GM12891 (cell line): ENCODE data around the gene SMOC2.

Experiments
- PAX5 ChIP-seq: IDR thresholded peaks from 2 replicates; pipeline ENCODE4 v1.6.1; 2011; ENCODE audit warnings: low read length, moderate library complexity, mild to moderate bottlenecking; ENCODE audit not compliant: insufficient read depth, severe bottlenecking
- POLR2A ChIP-seq: IDR thresholded peaks from 2 replicates; pipeline ENCODE4 v1.6.1; 2011; ENCODE audit warnings: low read depth, low read length, control low read depth
- POLR2AphosphoS5 ChIP-seq: IDR thresholded peaks from 2 replicates; pipeline ENCODE4 v1.6.1; 2011; ENCODE audit warnings: low read depth, low read length, control low read depth
- POU2F2 ChIP-seq: IDR thresholded peaks from 2 replicates; pipeline ENCODE4 v1.6.1; 2011; ENCODE audit warnings: low read depth, mild to moderate bottlenecking, control low read depth, low read length, moderate library complexity
- SPI1 ChIP-seq: IDR thresholded peaks from 2 replicates; pipeline ENCODE4 v1.6.1; 2011; ENCODE audit warnings: low read depth, low read length, control low read depth
- TAF1 ChIP-seq: IDR thresholded peaks from 2 replicates; pipeline ENCODE4 v1.6.1; 2011; ENCODE audit warnings: low read depth, low read length, control low read depth

DNA sequence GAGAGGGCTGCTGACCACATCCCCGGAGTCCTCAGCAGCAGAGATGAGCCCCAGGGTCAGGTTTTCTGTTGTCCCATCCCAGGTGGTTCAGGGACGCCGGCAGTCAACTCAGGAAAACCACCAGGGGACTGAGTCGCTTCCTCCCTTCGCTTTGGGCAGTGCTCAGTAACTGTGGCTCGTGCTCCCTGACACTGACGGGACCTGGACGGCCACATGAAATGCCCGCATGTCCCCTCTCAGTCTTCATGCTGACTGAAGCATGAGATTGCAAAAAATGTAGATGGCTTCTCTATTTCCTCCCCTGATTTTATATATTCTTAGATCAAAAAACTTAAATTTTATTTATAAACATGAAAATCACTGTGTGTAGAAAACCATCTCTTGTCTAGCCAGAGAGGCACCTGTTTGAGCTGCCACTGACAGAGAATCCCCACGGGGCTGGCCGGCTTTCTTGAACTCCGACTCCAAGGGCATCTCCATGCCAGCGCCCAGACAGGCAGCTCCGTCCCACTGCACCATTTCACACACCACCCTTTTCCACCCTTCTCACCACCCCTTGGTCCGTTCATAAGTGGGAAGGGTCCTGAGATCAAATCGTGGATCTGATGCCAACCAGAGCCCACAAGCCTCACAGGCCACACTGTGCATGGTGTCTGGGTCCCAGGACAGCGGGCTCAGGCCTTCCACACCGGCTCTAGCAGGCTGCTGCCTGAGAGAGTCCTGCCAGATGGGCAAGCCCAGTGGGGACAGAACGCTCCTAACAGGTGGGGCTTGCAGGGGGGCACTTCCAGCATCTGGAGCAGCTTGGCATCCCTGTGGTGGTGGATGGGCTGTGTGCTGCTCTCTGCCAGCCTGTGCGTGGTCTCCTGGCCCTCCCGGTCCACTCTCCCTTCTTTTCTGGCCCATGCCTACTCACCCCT lies 98.2 kb downstream of the SMOC2 start:
- TF ChIP-seq POLR2A (no peak), POLR2AphosphoS5 (no peak), TAF1 (no peak), SPI1 (no peak), POU2F2 (no peak), PAX5 (no peak)
